Loucy (cell line): ENCODE data around the gene SPC24.

ENCODE experiments used
- CTCF ChIP-seq: fragments of 200-600 bp; sonication (generic); conservative IDR thresholded peaks from 2 replicates; pipeline ENCODE4 v1.5.1; 2014; ENCODE audit warnings: mild to moderate bottlenecking, antibody characterized with exemption, low read length
- EZH2phosphoT487 ChIP-seq: fragments of 200-600 bp; IDR thresholded peaks from 2 replicates; pipeline ENCODE4 v1.6.1; 2018; ENCODE audit warnings: antibody characterized with exemption, mild to moderate bottlenecking, moderate library complexity, borderline replicate concordance

- no peak for TF ChIP-seq CTCF
- TF ChIP-seq EZH2phosphoT487, result no peak
Measured at GRCh38 chr19:11181488-11181887, 25.9 kb upstream of the SPC24 start.
